ENCODE data around the gene BCAR3. TPM values are rescaled to one million over a fixed set of nuclear protein-coding genes. Genes with fewer than 3 reads are reported as not detected.

BCAR3 gene
- total RNA-seq, 4 donors from 2014 or later = 15.9 to 49.6 (median 30.8) TPM

GRCh38 chr1:93581917-93582850, 99.5 kb downstream of the BCAR3 start:
- Histone ChIP-seq H3K9me3 (no peaks in the 10 kb centered on the region), H3K4me1 (peaks cover 44% of the 10 kb centered on the region), H3K4me3 (no peak overlapping the region), H3K36me3 (peaks cover 31% of the 10 kb centered on the region), H3K27ac (no peak overlapping the region), H3K27me3 (no peaks in the 10 kb centered on the region)
- DNase-seq (ENCODE audit: low spot score in 2 of 2) = no peak
- TF ChIP-seq POLR2A (IDR thresholded peaks at IDR 0.05) (no peak), POLR2AphosphoS5 (IDR thresholded peaks at IDR 0.05) (no peak), EP300 (IDR thresholded peaks at IDR 0.05) (no peak)
- TF ChIP-seq, protein P1, sequence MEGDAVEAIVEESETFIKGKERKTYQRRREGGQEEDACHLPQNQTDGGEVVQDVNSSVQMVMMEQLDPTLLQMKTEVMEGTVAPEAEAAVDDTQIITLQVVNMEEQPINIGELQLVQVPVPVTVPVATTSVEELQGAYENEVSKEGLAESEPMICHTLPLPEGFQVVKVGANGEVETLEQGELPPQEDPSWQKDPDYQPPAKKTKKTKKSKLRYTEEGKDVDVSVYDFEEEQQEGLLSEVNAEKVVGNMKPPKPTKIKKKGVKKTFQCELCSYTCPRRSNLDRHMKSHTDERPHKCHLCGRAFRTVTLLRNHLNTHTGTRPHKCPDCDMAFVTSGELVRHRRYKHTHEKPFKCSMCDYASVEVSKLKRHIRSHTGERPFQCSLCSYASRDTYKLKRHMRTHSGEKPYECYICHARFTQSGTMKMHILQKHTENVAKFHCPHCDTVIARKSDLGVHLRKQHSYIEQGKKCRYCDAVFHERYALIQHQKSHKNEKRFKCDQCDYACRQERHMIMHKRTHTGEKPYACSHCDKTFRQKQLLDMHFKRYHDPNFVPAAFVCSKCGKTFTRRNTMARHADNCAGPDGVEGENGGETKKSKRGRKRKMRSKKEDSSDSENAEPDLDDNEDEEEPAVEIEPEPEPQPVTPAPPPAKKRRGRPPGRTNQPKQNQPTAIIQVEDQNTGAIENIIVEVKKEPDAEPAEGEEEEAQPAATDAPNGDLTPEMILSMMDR (IDR thresholded peaks at IDR 0.05) = no peak
- 95% methylated on average over 13 of the region's 23 CpGs for WGBS

- no peak for DNase-seq (ENCODE audit: low spot score in 2 of 2)
- Histone ChIP-seq H3K4me3 (no peak overlapping the region), H3K9me3 (no peaks in the 10 kb centered on the region), H3K36me3 (peaks cover 39% of the 10 kb centered on the region), H3K4me1 (peaks cover 31% of the 10 kb centered on the region), H3K27ac (peak overlapping the region; percentile 79), H3K27me3 (no peaks in the 10 kb centered on the region)
- peak in 1 of 3 donors; percentile 35 for TF ChIP-seq POLR2AphosphoS5 (IDR thresholded peaks at IDR 0.05)
- no peak for TF ChIP-seq EP300 (IDR thresholded peaks at IDR 0.05)
- WGBS = no CpG with 5 or more reads among the region's 5 CpGs
These were observed 101.7 kb downstream of the BCAR3 start for GRCh38 chr1:93579891-93580290.

GRCh38 chr1:93578911-93579825, 102.5 kb downstream of the BCAR3 start:
- Histone ChIP-seq H3K36me3 (peaks cover 46% of the 10 kb centered on the region), H3K4me1 (peaks cover 24% of the 10 kb centered on the region), H3K9me3 (no peaks in the 10 kb centered on the region), H3K27me3 (no peaks in the 10 kb centered on the region), H3K27ac (peak overlapping the region; percentile 79), H3K4me3 (no peak overlapping the region)
- no peak for DNase-seq (ENCODE audit: low spot score in 2 of 2)
- no peak for TF ChIP-seq EP300 (IDR thresholded peaks at IDR 0.05)
- TF ChIP-seq POLR2A (IDR thresholded peaks at IDR 0.05) = no peak
- TF ChIP-seq, protein P1 (IDR thresholded peaks at IDR 0.05) = no peak
- no peak for TF ChIP-seq POLR2AphosphoS5 (IDR thresholded peaks at IDR 0.05)
- WGBS = 74% methylated on average over 6 of the region's 11 CpGs

GRCh38 chr1:93578433-93578830, 103.2 kb downstream of the BCAR3 start:
- DNase-seq (ENCODE audit: low spot score in 2 of 2) = no peak
- TF ChIP-seq POLR2A (IDR thresholded peaks at IDR 0.05) (no peak), POLR2AphosphoS5 (IDR thresholded peaks at IDR 0.05) (no peak), EP300 (IDR thresholded peaks at IDR 0.05) (no peak)
- TF ChIP-seq, protein P1 (IDR thresholded peaks at IDR 0.05) = no peak
- Histone ChIP-seq H3K4me3 (no peak overlapping the region), H3K4me1 (peaks cover 16% of the 10 kb centered on the region), H3K27me3 (no peaks in the 10 kb centered on the region), H3K36me3 (peaks cover 46% of the 10 kb centered on the region), H3K27ac (peak overlapping the region; percentile 79), H3K9me3 (no peaks in the 10 kb centered on the region)
- 93% methylated on average over 6 of the region's 6 CpGs for WGBS

DNA sequence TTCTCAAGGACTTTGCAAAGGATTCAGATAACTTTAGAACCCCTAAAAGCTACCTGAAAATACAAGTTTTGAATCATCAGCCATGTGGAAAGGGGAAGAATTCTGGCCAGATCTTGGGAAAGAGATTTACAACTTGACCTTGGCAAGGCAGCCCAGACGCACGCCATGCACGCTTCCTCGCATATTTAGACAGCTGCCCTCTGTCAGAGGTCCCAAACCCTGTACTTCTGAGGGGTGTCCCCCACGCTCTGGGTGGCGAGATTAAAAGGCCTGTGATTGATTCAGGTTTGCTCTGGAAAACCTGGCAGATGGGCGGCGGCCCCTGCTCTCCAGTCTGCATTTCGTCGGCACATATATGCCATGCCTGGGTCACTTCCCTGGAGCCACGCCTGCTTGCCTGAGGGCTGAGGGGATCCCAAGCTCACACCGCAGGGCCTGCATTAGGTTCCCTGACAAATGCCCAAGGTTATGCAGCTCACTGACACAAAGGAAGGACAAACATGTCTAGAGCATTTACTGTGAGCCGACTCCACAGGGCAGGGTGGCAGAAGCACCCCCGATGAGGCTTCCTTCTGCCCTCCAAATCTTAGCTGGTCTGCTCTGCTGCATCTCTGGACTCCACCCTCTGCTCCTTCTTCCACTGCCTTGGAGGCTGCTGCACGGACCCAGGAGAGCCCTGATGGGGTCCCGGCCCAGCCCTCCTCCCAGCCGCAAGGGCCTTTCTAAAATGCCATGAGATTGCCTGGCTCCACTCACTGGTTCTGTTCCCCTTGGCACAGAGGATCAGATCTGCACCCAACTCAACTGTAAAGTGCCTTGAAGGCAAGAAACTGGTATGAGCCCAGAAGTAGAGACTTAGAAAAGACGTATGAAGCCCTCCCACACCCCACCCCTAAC, 103.9 kb downstream of the BCAR3 start:
- H3K9me3 ChIP-seq = no peaks in the 10 kb centered on the region
- H3K36me3 ChIP-seq = peaks cover 43% of the 10 kb centered on the region
- no peaks in the 10 kb centered on the region for H3K27me3 ChIP-seq
- H3K4me1 ChIP-seq = peaks cover 15% of the 10 kb centered on the region
- no peak for DNase-seq (ENCODE audit: low spot score in 2 of 2)
- H3K27ac ChIP-seq = peak overlapping the region; percentile 19
- no peak overlapping the region for H3K4me3 ChIP-seq
- TF ChIP-seq EP300 (IDR thresholded peaks at IDR 0.05) (no peak), POLR2A (IDR thresholded peaks at IDR 0.05) (no peak), POLR2AphosphoS5 (IDR thresholded peaks at IDR 0.05) (no peak)
- TF ChIP-seq, protein P1 (IDR thresholded peaks at IDR 0.05) = no peak
- 81% methylated on average over 18 of the region's 18 CpGs for WGBS

Measured in suprapubic skin (tissue), 4 donors.